Activated CD4-positive, alpha-beta T cell treated with anti-CD3 and anti-CD28 coated beads, Interleukin-2, amount 50 U/mL, for 4 hours (primary cell): ENCODE measurements around the gene MAIP1.

Experiments used
- DNase-seq, 2 experiments: peaks; one replicate each; pipeline ENCODE4 v3.0.0-alpha.2; 2020

Gene MAIP1

GRCh38 chr2:199994371-199994770 lies 39.0 kb downstream of the MAIP1 start:
- DNase-seq: no peak

- no peak for DNase-seq
Measured at GRCh38 chr2:199994896-199995295, 39.5 kb downstream of the MAIP1 start.

GRCh38 chr2:199997296-199997695 lies 41.9 kb downstream of the MAIP1 start:
- DNase-seq: no peak

GRCh38 chr2:199999166-199999565 lies 43.8 kb downstream of the MAIP1 start:
- DNase-seq: no peak

GRCh38 chr2:200000444-200001163 lies 45.2 kb downstream of the MAIP1 start:
- no peak for DNase-seq

GRCh38 chr2:200003444-200003843 lies 48.1 kb downstream of the MAIP1 start:
- no peak for DNase-seq

GRCh38 chr2:200005675-200006074 lies 50.3 kb downstream of the MAIP1 start:
- no peak for DNase-seq

- no peak for DNase-seq
Measured at GRCh38 chr2:200007306-200007705, 51.9 kb downstream of the MAIP1 start.

GRCh38 chr2:200012401-200012800 lies 57.0 kb downstream of the MAIP1 start:
- no peak for DNase-seq
